A549 (cell line): Measurements from ENCODE around the gene GLDC. TPM values are rescaled to one million over a fixed set of nuclear protein-coding genes. Genes with fewer than 3 reads are reported as not detected.

Experiments used
- ATAC-seq, 2 experiments: fragments of 200-7000 bp in 1 of 2; fragments of >200 bp in 1 of 2; cut with Nextera tagmentation in 1 of 2; cut with Tn5 transposase in 1 of 2; 3 replicates each; pipeline versions ENCODE4 v1.8.0 to v1.9.1; 2018 to 2020; ENCODE audit warnings: mild to moderate bottlenecking in 1 of 2, moderate library complexity in 1 of 2
- CTCF ChIA-PET: fragments of 300-600 bp; sonication (Branson Sonifier 250); formaldehyde crosslinking; extraction: SDS; loops from one replicate; lab custom pipeline; 2021; ENCODE audit warnings: antibody characterized with exemption, inconsistent platforms; lab: Yijun Ruan, JAX
- POLR2A ChIA-PET: fragments of 350-600 bp; formaldehyde crosslinking; extraction: SDS; loops from one replicate; lab custom pipeline; 2021; ENCODE audit warnings: antibody characterized with exemption, inconsistent platforms; lab: Yijun Ruan, JAX
- DNase-seq, 2 experiments: peaks; one replicate each; pipeline versions ENCODE4 v3.0.0 to v3.0.0-alpha.2; 2011 to 2016; ENCODE audit warnings: low read depth in 1 of 2, low spot score in 1 of 2
- FAIRE-seq: peaks from 2 replicates; lab custom pipeline; 2011; peaks lifted over from hg19 to GRCh38; lab: Jason Lieb, UNC
- H3K27ac ChIP-seq, 2 experiments: fragments of >200 bp; sonication (Bioruptor Twin); formaldehyde crosslinking; 3 replicates each; pipeline ENCODE4 v1.5.1; 2016 to 2017
- H3K4me1 ChIP-seq: fragments of >200 bp; sonication (Bioruptor Twin); formaldehyde crosslinking; 3 replicates; pipeline ENCODE4 v1.6.1; 2016
- H3K4me2 ChIP-seq: fragments of >200 bp; sonication (Bioruptor Twin); formaldehyde crosslinking; 3 replicates; pipeline ENCODE4 v1.6.1; 2016
- H3K4me3 ChIP-seq: fragments of >200 bp; sonication (Bioruptor Twin); formaldehyde crosslinking; 3 replicates; pipeline ENCODE4 v1.5.1; 2016
- H3K9me3 ChIP-seq: fragments of >200 bp; sonication (Bioruptor Twin); formaldehyde crosslinking; 3 replicates; pipeline ENCODE4 v1.6.1; 2016
- BHLHE40 ChIP-seq: IDR thresholded peaks from 2 replicates; pipeline ENCODE4 v1.6.1; 2012; ENCODE audit warnings: low read depth, low read length, inconsistent platforms
- CEBPB ChIP-seq, 2 experiments: fragments of >200 bp in 1 of 2; sonication (Bioruptor Twin) in 1 of 2; formaldehyde crosslinking in 1 of 2; IDR thresholded peaks; 2 replicates each; pipeline ENCODE4 v1.6.1; 2012 to 2016
- CHD4 ChIP-seq: fragments of 200-600 bp; sonication (generic); IDR thresholded peaks from 2 replicates; pipeline ENCODE4 v1.6.1; 2016; ENCODE audit warnings: antibody characterized with exemption, mild to moderate bottlenecking, borderline replicate concordance
- CTCF ChIP-seq: fragments of >200 bp; sonication (Bioruptor Twin); formaldehyde crosslinking; IDR thresholded peaks from 3 replicates; pipeline ENCODE4 v1.5.1; 2016
- ESRRA ChIP-seq: fragments of 150-350 bp; IDR thresholded peaks from 2 replicates; pipeline ENCODE4 v1.6.1; 2014; ENCODE audit warnings: mild to moderate bottlenecking, low read length, borderline replicate concordance
- FOSB ChIP-seq: fragments of 250-450 bp; sonication (Bioruptor Pico); IDR thresholded peaks from 2 replicates; pipeline ENCODE4 v1.5.0; 2020; ENCODE audit warnings: mild to moderate bottlenecking, moderate library complexity
- GATA3 ChIP-seq: IDR thresholded peaks from 2 replicates; pipeline ENCODE4 v1.6.1; 2012; ENCODE audit warnings: borderline replicate concordance
- HMGXB4 ChIP-seq: fragments of 250-450 bp; sonication (Bioruptor Pico); IDR thresholded peaks from 2 replicates; pipeline ENCODE4 v1.5.0; 2021; ENCODE audit warnings: mild to moderate bottlenecking, moderate library complexity, borderline replicate concordance
- HOXA7 ChIP-seq: fragments of 250-450 bp; sonication (Bioruptor Pico); IDR thresholded peaks from 2 replicates; pipeline ENCODE4 v1.5.0; 2020; ENCODE audit warnings: mild to moderate bottlenecking, moderate library complexity
- MYC ChIP-seq: IDR thresholded peaks from 2 replicates; pipeline ENCODE4 v1.6.1; 2012; ENCODE audit warnings: mild to moderate bottlenecking, inconsistent platforms, low read length, improper control_type of control experiment, borderline replicate concordance
- RARB ChIP-seq: fragments of 250-450 bp; sonication (Bioruptor Pico); IDR thresholded peaks from 2 replicates; pipeline ENCODE4 v1.8.0; 2021; ENCODE audit warnings: mild to moderate bottlenecking, moderate library complexity
- TFCP2L1 ChIP-seq: fragments of 250-450 bp; sonication (Bioruptor Pico); IDR thresholded peaks from 2 replicates; pipeline ENCODE4 v1.5.0; 2021; ENCODE audit warnings: mild to moderate bottlenecking
- WGBS: methylation state at CpG from one replicate; pipeline ENCODE4 v1.1.6; 2017; ENCODE audit errors: missing lambda C conversion rate; 5-methylcytosine and 5-hydroxymethylcytosine counted together
- polyA plus RNA-seq, 4 experiments: library from polyadenylated mRNA; depleted of rRNA in 3 of 4; stranded (reverse); fragments of >200 nt; fragmentation: RNase III in 1 of 4; extraction: RNeasy Plus Mini Kit Qiagen cat#74134 plus additional on column Dnase treatment in 1 of 4; gene quantifications; 2 replicates in 3 of 4; 3 replicates in 1 of 4; pipeline ENCODE4 v1.2.3, GENCODE V29; 2011 to 2017

The GLDC gene
- polyA plus RNA-seq, 2 of the 4 experiments (the other 2 are of a cell fraction) = 16.7 to 18.8 TPM

GRCh38 chr9:6675268-6675667 is 29.7 kb upstream of the GLDC start:
- Histone ChIP-seq H3K9me3 (no peaks in the 10 kb centered on the region), H3K4me2 (no peak overlapping the region), H3K27ac (no peak overlapping the region), H3K4me3 (no peak overlapping the region), H3K4me1 (peaks cover 7% of the 10 kb centered on the region)
- CTCF ChIA-PET = interaction anchor here (1.2 to 4.8 kb wide), 5 partner anchors 8 to 91 kb away, joined by 3 to 21 read pairs (median 9); no protein-coding TSS in a partner anchor
- WGBS = 80% methylated on average over 4 of the region's 4 CpGs
- POLR2A ChIA-PET = no interaction called here
- ATAC-seq (no peak), FAIRE-seq (no peak), DNase-seq (no peak)
- no peak for TF ChIP-seq GATA3
- TF ChIP-seq, all 56 proteins: peak for 0

- 0% methylated on average over 1 of the region's 1 CpG for WGBS
- H3K4me1 ChIP-seq = peaks cover 7% of the 10 kb centered on the region
- H3K27ac ChIP-seq = peak overlapping the region in 1 of 2 experiments; percentile 22; a peak in 1 of 6 replicates
- no peak; a peak in 1 of 6 replicates for ATAC-seq
- no peak for DNase-seq
- H3K4me3 ChIP-seq = no peak overlapping the region
- CTCF ChIA-PET = interaction anchor here (1.0 to 2.2 kb wide), 5 partner anchors 8 to 319 kb away, joined by 4 to 8 read pairs (median 5); no protein-coding TSS in a partner anchor
- H3K4me2 ChIP-seq = peak overlapping the region; percentile 35
- TF ChIP-seq ESRRA (no peak), CHD4 (no peak), CTCF (no peak), GATA3 (no peak), CEBPB (IDR thresholded peaks at IDR 0.05) (no peak), BHLHE40 (no peak), MYC (no peak)
- no peak for FAIRE-seq
- POLR2A ChIA-PET = no interaction called here
- H3K9me3 ChIP-seq = no peaks in the 10 kb centered on the region
Measured at GRCh38 chr9:6673326-6674025, 27.9 kb upstream of the GLDC start.

- no peak for DNase-seq
- TF ChIP-seq FOSB (CRISPR knock-in tag) (no peak), HOXA7 (CRISPR knock-in tag) (no peak), CTCF (no peak), RARB (CRISPR knock-in tag) (no peak), TFCP2L1 (CRISPR knock-in tag) (no peak), HMGXB4 (CRISPR knock-in tag) (no peak)
- Histone ChIP-seq H3K4me1 (peaks cover 15% of the 10 kb centered on the region), H3K27ac (no peak overlapping the region), H3K4me3 (no peak overlapping the region), H3K4me2 (no peak overlapping the region), H3K9me3 (no peaks in the 10 kb centered on the region)
- WGBS = 66% methylated on average over 3 of the region's 3 CpGs
- CTCF ChIA-PET = interaction anchor here (0.6 to 2.2 kb wide), 8 partner anchors 10 to 103 kb away, joined by 3 to 6 read pairs (median 4); no protein-coding TSS in a partner anchor
- FAIRE-seq = no peak
- no peak for ATAC-seq
- POLR2A ChIA-PET = no interaction called here
Measured at GRCh38 chr9:6672118-6672517, 26.6 kb upstream of the GLDC start.
